Measurements from ENCODE around the gene GLB1L3. TPM values are rescaled to one million over a fixed set of nuclear protein-coding genes. Genes with fewer than 3 reads are reported as not detected.

GLB1L3 gene
- total and polyA plus RNA-seq, 2 donors (not counting 3 experiments of a cell fraction or from before 2014, with no cell fraction given), result not detected

- Histone ChIP-seq H3K27ac (ENCODE audit: insufficient read depth, low read depth, low read length) (no peak overlapping the region), H3K9me3 (replicated peaks; ENCODE audit: control insufficient read depth, insufficient read depth, low read length) (no peaks in the 10 kb centered on the region), H3K36me3 (ENCODE audit: control insufficient read depth in 2 of 2, extremely low read depth in 1 of 2, insufficient read depth in 2 of 2, low read length in 2 of 2) (no peaks in the 10 kb centered on the region), H3K27me3 (ENCODE audit: control insufficient read depth in 2 of 2, insufficient read depth in 2 of 2, low read length in 2 of 2) (peaks cover 36 to 49% of the 10 kb centered on the region in 2 experiments), H2AFZ (ENCODE audit: low read depth, low read length) (no peak overlapping the region), H4K20me1 (replicated peaks; ENCODE audit: control insufficient read depth, extremely low read depth, insufficient read depth, low read length) (no peaks in the 10 kb centered on the region), H3K79me2 (ENCODE audit: control insufficient read depth, insufficient read depth, low read length) (no peaks in the 10 kb centered on the region), H3K4me1 (ENCODE audit: control insufficient read depth, extremely low read depth, insufficient read depth, low read length) (peaks cover under 1% of the 10 kb centered on the region), H3K4me2 (ENCODE audit: insufficient read depth, low read length) (no peak overlapping the region), H3K9me1 (replicated peaks; ENCODE audit: control insufficient read depth, extremely low read depth, insufficient read depth, low read length) (no peaks in the 10 kb centered on the region), H3K9ac (replicated peaks; ENCODE audit: extremely low read depth, insufficient read depth, low read length) (no peak overlapping the region), H3K4me3 (replicated peaks in 1 of 3; ENCODE audit: insufficient read depth in 1 of 3, low read depth in 1 of 3, low read length in 3 of 3) (no peak overlapping the region)
- intact Hi-C loops (cut with micrococcal nuclease) (no loop called here), dilution Hi-C loops (cut with MboI; ENCODE audit: extremely low pct_ligation_motif_present, low sequenced_read_pairs) (no loop called here)
- ChIA-PET CTCF (no interaction called here), POLR2A (no interaction called here)
- no peak for TF ChIP-seq POLR2A (IDR thresholded peaks at IDR 0.05; ENCODE audit: low read depth, low read length)
- no peak for TF ChIP-seq GATA2 (IDR thresholded peaks at IDR 0.05; ENCODE audit: insufficient read depth, insufficient read length, low read depth, low read length)
- TF ChIP-seq MYC (IDR thresholded peaks at IDR 0.05; ENCODE audit: low read depth, low read length), result no peak
- no peak for TF ChIP-seq EZH2 (IDR thresholded peaks at IDR 0.05; ENCODE audit: borderline replicate concordance, low read depth, low read length, severe bottlenecking)
- TF ChIP-seq MAX (IDR thresholded peaks at IDR 0.05; ENCODE audit: insufficient read depth, insufficient read length), result no peak
- no peak for TF ChIP-seq JUN (IDR thresholded peaks at IDR 0.05; ENCODE audit: borderline replicate concordance, insufficient read depth, insufficient read length, low read depth)
- no peak for TF ChIP-seq POLR2AphosphoS5 (IDR thresholded peaks at IDR 0.05; ENCODE audit: insufficient read depth, low read depth, low read length)
- TF ChIP-seq CTCF (IDR thresholded peaks at IDR 0.05; ENCODE audit: extremely low read depth in 1 of 2, insufficient read depth in 1 of 2, low read depth in 1 of 2, low read length in 2 of 2), result no peak
- no peak for TF ChIP-seq FOS (IDR thresholded peaks at IDR 0.05; ENCODE audit: borderline replicate concordance, insufficient read depth, low read length)
- no TSS peak for BruUV-seq (replicated peaks)
- DNase-seq (ENCODE audit: low read depth, low spot score) (no peak), FAIRE-seq (no peak)
Observed at GRCh38 chr11:134271978-134272377, 4.2 kb upstream of the GLB1L3 start.
